Measurements from ENCODE around the gene FOXK1.

The FOXK1 gene

GRCh38 chr7:4786015-4786414 is 103.9 kb downstream of the FOXK1 start:
- H3K4me3 ChIP-seq (ENCODE audit: low read depth, low read length): no peak overlapping the region
- no peak overlapping the region for H2AFZ ChIP-seq (ENCODE audit: low read length, unreplicated experiment)
- peaks cover 3% of the 10 kb centered on the region for H3K79me2 ChIP-seq (ENCODE audit: control insufficient read depth, insufficient read depth, low read length, unreplicated experiment)
- no peaks in the 10 kb centered on the region for H3K27me3 ChIP-seq (ENCODE audit: insufficient read depth, low read length)
- H3K36me3 ChIP-seq (ENCODE audit: insufficient read depth, low read length): peaks cover 21% of the 10 kb centered on the region; the same call in 1 of the 2 replicates
- no peaks in the 10 kb centered on the region for H3K4me1 ChIP-seq (ENCODE audit: control insufficient read depth, insufficient read depth, low read length, unreplicated experiment)
- H3K27ac ChIP-seq (ENCODE audit: low read depth, low read length): no peak overlapping the region

GRCh38 chr7:4787541-4787940 is 105.4 kb downstream of the FOXK1 start:
- no peaks in the 10 kb centered on the region for H3K4me1 ChIP-seq (ENCODE audit: control insufficient read depth, insufficient read depth, low read length, unreplicated experiment)
- no peak overlapping the region for H3K27ac ChIP-seq (ENCODE audit: low read depth, low read length)
- no peak overlapping the region for H3K4me3 ChIP-seq (ENCODE audit: low read depth, low read length)
- no peak overlapping the region for H2AFZ ChIP-seq (ENCODE audit: low read length, unreplicated experiment)
- H3K79me2 ChIP-seq (ENCODE audit: control insufficient read depth, insufficient read depth, low read length, unreplicated experiment): no peaks in the 10 kb centered on the region
- H3K36me3 ChIP-seq (ENCODE audit: insufficient read depth, low read length): peaks cover 28% of the 10 kb centered on the region; the same call in 1 of the 2 replicates
- H3K27me3 ChIP-seq (ENCODE audit: insufficient read depth, low read length): no peaks in the 10 kb centered on the region

- H3K36me3 ChIP-seq (ENCODE audit: insufficient read depth, low read length): peaks cover 33% of the 10 kb centered on the region; the same call in 1 of the 2 replicates
- H2AFZ ChIP-seq (ENCODE audit: low read length, unreplicated experiment): no peak overlapping the region
- H3K4me1 ChIP-seq (ENCODE audit: control insufficient read depth, insufficient read depth, low read length, unreplicated experiment): no peaks in the 10 kb centered on the region
- no peak overlapping the region for H3K4me3 ChIP-seq (ENCODE audit: low read depth, low read length)
- H3K27ac ChIP-seq (ENCODE audit: low read depth, low read length): no peak overlapping the region
- no peaks in the 10 kb centered on the region for H3K27me3 ChIP-seq (ENCODE audit: insufficient read depth, low read length)
- no peaks in the 10 kb centered on the region for H3K79me2 ChIP-seq (ENCODE audit: control insufficient read depth, insufficient read depth, low read length, unreplicated experiment)
Measured at GRCh38 chr7:4787947-4788626, 106.0 kb downstream of the FOXK1 start.

GRCh38 chr7:4788627-4789189 is 106.6 kb downstream of the FOXK1 start:
- Histone ChIP-seq H3K27me3 (ENCODE audit: insufficient read depth, low read length) (no peaks in the 10 kb centered on the region), H2AFZ (ENCODE audit: low read length, unreplicated experiment) (no peak overlapping the region), H3K4me3 (ENCODE audit: low read depth, low read length) (no peak overlapping the region), H3K36me3 (ENCODE audit: insufficient read depth, low read length) (peaks cover 33% of the 10 kb centered on the region; the same call in 1 of the 2 replicates), H3K27ac (ENCODE audit: low read depth, low read length) (no peak overlapping the region), H3K4me1 (ENCODE audit: control insufficient read depth, insufficient read depth, low read length, unreplicated experiment) (no peaks in the 10 kb centered on the region), H3K79me2 (ENCODE audit: control insufficient read depth, insufficient read depth, low read length, unreplicated experiment) (no peaks in the 10 kb centered on the region)

- no peaks in the 10 kb centered on the region for H3K4me1 ChIP-seq (ENCODE audit: control insufficient read depth, insufficient read depth, low read length, unreplicated experiment)
- H3K27ac ChIP-seq (ENCODE audit: low read depth, low read length): no peak overlapping the region
- no peak overlapping the region for H2AFZ ChIP-seq (ENCODE audit: low read length, unreplicated experiment)
- H3K36me3 ChIP-seq (ENCODE audit: insufficient read depth, low read length): peaks cover 33% of the 10 kb centered on the region; the same call in 1 of the 2 replicates
- H3K79me2 ChIP-seq (ENCODE audit: control insufficient read depth, insufficient read depth, low read length, unreplicated experiment): no peaks in the 10 kb centered on the region
- H3K27me3 ChIP-seq (ENCODE audit: insufficient read depth, low read length): no peaks in the 10 kb centered on the region
- no peak overlapping the region for H3K4me3 ChIP-seq (ENCODE audit: low read depth, low read length)
Measured at GRCh38 chr7:4789194-4790077, 107.3 kb downstream of the FOXK1 start.

DNA sequence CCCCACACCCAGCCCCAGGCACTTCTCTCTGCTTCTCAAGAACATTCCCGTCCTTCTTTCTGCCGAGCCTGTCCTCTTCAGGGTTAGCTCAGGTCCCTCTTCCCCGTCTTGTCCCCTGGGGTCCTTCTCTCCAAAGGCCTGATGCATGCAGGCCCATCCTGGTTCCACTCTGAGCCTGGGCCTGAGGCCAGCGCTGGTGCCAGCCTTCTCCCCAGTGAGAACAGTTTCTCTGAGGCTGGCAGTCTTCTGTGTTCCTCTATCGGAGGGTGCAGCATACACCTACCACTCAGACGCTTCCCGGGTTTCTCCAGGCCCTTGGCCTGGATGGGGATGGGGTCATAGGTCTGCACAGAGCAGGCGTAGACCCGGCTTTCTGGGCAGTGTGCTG is 108.0 kb downstream of the FOXK1 start:
- Histone ChIP-seq H3K4me3 (ENCODE audit: low read depth, low read length) (no peak overlapping the region), H3K36me3 (ENCODE audit: insufficient read depth, low read length) (peaks cover 33% of the 10 kb centered on the region; the same call in 1 of the 2 replicates), H3K27me3 (ENCODE audit: insufficient read depth, low read length) (no peaks in the 10 kb centered on the region), H3K27ac (ENCODE audit: low read depth, low read length) (no peak overlapping the region), H3K79me2 (ENCODE audit: control insufficient read depth, insufficient read depth, low read length, unreplicated experiment) (no peaks in the 10 kb centered on the region), H2AFZ (ENCODE audit: low read length, unreplicated experiment) (no peak overlapping the region), H3K4me1 (ENCODE audit: control insufficient read depth, insufficient read depth, low read length, unreplicated experiment) (no peaks in the 10 kb centered on the region)

DNA sequence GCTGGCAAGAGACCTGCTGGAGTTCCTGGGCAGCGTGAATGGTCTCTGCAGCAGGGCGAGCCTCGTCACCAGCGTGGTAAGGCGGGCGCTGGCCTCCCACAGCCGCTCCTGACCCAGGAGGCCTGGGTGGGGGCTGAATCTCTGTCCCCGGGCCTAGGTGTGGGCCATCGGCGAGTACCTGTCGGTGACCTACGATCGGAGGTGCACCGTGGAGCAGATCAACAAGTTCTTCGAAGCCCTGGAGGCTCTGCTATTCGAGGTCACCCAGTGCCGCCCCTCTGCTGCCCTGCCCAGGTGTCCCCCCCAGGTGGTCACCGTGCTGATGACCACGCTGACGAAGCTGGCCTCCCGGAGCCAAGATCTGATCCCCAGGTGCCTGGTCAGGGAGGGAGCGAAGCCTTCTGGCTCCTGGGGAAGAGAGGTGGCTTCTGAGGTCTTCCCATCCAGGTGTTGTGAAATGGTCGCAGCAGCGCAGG is 108.5 kb downstream of the FOXK1 start:
- peaks cover 33% of the 10 kb centered on the region; the same call in 1 of the 2 replicates for H3K36me3 ChIP-seq (ENCODE audit: insufficient read depth, low read length)
- H3K79me2 ChIP-seq (ENCODE audit: control insufficient read depth, insufficient read depth, low read length, unreplicated experiment): no peaks in the 10 kb centered on the region
- H3K27me3 ChIP-seq (ENCODE audit: insufficient read depth, low read length): no peaks in the 10 kb centered on the region
- no peak overlapping the region for H3K27ac ChIP-seq (ENCODE audit: low read depth, low read length)
- no peaks in the 10 kb centered on the region for H3K4me1 ChIP-seq (ENCODE audit: control insufficient read depth, insufficient read depth, low read length, unreplicated experiment)
- H3K4me3 ChIP-seq (ENCODE audit: low read depth, low read length): no peak overlapping the region
- no peak overlapping the region for H2AFZ ChIP-seq (ENCODE audit: low read length, unreplicated experiment)

DNA sequence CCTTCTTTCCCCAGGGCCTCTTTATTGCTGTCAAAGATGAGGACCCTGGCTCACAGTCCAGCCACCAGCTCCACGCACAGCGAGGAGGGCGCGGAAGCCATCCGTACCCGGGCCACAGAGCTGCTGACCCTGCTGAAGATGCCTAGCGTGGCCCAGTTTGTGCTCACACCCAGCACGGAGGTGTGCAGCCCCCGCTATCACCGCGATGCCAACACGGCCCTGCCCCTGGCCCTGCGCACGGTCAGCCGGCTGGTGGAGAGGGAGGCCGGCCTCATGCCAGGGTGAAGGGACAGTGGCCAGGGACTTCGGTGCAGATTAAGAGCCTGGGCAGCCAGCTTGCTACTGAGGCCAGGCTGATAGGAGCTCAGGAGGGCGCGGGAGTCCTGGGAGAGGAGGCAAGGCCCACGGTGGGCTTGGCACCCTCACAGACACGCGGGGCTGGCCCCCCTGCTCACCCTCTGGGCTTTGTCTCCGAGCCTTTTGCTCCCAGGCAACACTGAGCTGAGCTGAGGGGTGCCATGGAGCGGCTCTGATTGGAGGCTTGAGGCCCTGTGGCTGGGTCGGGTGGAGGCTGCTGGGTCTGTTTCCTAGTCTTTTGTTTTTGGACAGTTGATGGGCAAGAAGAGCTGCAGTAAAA is 109.1 kb downstream of the FOXK1 start:
- peaks cover 27% of the 10 kb centered on the region; the same call in 1 of the 2 replicates for H3K36me3 ChIP-seq (ENCODE audit: insufficient read depth, low read length)
- no peaks in the 10 kb centered on the region for H3K27me3 ChIP-seq (ENCODE audit: insufficient read depth, low read length)
- H3K4me3 ChIP-seq (ENCODE audit: low read depth, low read length): no peak overlapping the region
- H3K4me1 ChIP-seq (ENCODE audit: control insufficient read depth, insufficient read depth, low read length, unreplicated experiment): no peaks in the 10 kb centered on the region
- H3K79me2 ChIP-seq (ENCODE audit: control insufficient read depth, insufficient read depth, low read length, unreplicated experiment): no peaks in the 10 kb centered on the region
- no peak overlapping the region for H2AFZ ChIP-seq (ENCODE audit: low read length, unreplicated experiment)
- H3K27ac ChIP-seq (ENCODE audit: low read depth, low read length): no peak overlapping the region

GRCh38 chr7:4791738-4792536 is 109.8 kb downstream of the FOXK1 start:
- H3K27ac ChIP-seq (ENCODE audit: low read depth, low read length): no peak overlapping the region
- no peaks in the 10 kb centered on the region for H3K27me3 ChIP-seq (ENCODE audit: insufficient read depth, low read length)
- H3K4me1 ChIP-seq (ENCODE audit: control insufficient read depth, insufficient read depth, low read length, unreplicated experiment): no peaks in the 10 kb centered on the region
- H3K79me2 ChIP-seq (ENCODE audit: control insufficient read depth, insufficient read depth, low read length, unreplicated experiment): no peaks in the 10 kb centered on the region
- H3K4me3 ChIP-seq (ENCODE audit: low read depth, low read length): no peak overlapping the region
- H2AFZ ChIP-seq (ENCODE audit: low read length, unreplicated experiment): no peak overlapping the region
- H3K36me3 ChIP-seq (ENCODE audit: insufficient read depth, low read length): peaks cover 24% of the 10 kb centered on the region; the same call in 1 of the 2 replicates

All from ACC112 (cell line).